Muscle layer of duodenum (tissue), 2 donors: Measurements from ENCODE around the gene TSPAN11.

Experiments used
- H3K27ac ChIP-seq: one replicate; pipeline ENCODE4 v1.7.0; 2013; ENCODE audit warnings: mild to moderate bottlenecking, low read length
- H3K27me3 ChIP-seq: one replicate; pipeline ENCODE4 v1.7.0; 2013; ENCODE audit warnings: low read depth, mild to moderate bottlenecking, control low read depth, low read length
- H3K36me3 ChIP-seq, 2 donors: one replicate each; pipeline ENCODE4 v1.7.0; 2013; ENCODE audit warnings: low read length in 2 of 2, control low read depth in 1 of 2, mild to moderate bottlenecking in 1 of 2; ENCODE audit not compliant: insufficient read depth in 2 of 2, control insufficient read depth in 1 of 2
- H3K4me1 ChIP-seq, 2 donors: one replicate each; pipeline ENCODE4 v1.7.0; 2013; ENCODE audit warnings: low read length in 2 of 2, mild to moderate bottlenecking in 2 of 2, control low read depth in 1 of 2, moderate library complexity in 1 of 2; ENCODE audit not compliant: insufficient read depth in 2 of 2, control insufficient read depth in 1 of 2
- H3K4me3 ChIP-seq, 2 donors: one replicate each; pipeline ENCODE4 v1.7.0; 2013; ENCODE audit warnings: low read length in 2 of 2, low read depth in 1 of 2, mild to moderate bottlenecking in 1 of 2
- H3K9me3 ChIP-seq, 2 donors: one replicate each; pipeline ENCODE4 v1.7.0; 2013; ENCODE audit warnings: low read length in 2 of 2, control low read depth in 1 of 2, mild to moderate bottlenecking in 1 of 2; ENCODE audit not compliant: control insufficient read depth in 1 of 2
- donor health status: healthy.

The TSPAN11 gene

DNA sequence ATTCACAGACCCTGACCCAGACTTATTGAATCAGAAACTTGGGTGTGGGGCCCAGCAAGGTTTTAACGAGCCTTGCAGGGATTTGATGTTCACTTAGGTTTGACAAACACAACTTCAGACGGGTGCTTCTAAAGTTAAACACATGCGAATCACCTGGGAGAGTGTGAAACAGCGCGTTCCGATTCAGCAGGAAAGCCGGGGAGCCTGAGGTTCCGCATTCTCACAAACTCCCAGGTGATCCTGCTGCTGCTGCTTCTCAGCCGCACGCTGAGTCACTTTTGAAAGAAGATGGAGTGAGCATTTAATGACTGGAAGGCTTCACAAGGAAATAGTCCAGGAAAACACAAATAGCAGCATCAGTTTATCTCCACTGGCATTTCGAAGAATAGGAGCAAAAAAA lies 102.9 kb downstream of the TSPAN11 start:
- H3K36me3 ChIP-seq: no peaks in the 10 kb centered on the region
- no peaks in the 10 kb centered on the region for H3K27me3 ChIP-seq
- no peak overlapping the region for H3K27ac ChIP-seq
- H3K4me3 ChIP-seq: no peak overlapping the region
- no peaks in the 10 kb centered on the region for H3K9me3 ChIP-seq
- no peaks in the 10 kb centered on the region for H3K4me1 ChIP-seq

- no peaks in the 10 kb centered on the region for H3K27me3 ChIP-seq
- H3K9me3 ChIP-seq: no peaks in the 10 kb centered on the region
- no peaks in the 10 kb centered on the region for H3K4me1 ChIP-seq
- no peak overlapping the region for H3K27ac ChIP-seq
- no peak overlapping the region for H3K4me3 ChIP-seq
- H3K36me3 ChIP-seq: no peaks in the 10 kb centered on the region
Measured at GRCh38 chr12:31029916-31030562, 103.5 kb downstream of the TSPAN11 start.

DNA sequence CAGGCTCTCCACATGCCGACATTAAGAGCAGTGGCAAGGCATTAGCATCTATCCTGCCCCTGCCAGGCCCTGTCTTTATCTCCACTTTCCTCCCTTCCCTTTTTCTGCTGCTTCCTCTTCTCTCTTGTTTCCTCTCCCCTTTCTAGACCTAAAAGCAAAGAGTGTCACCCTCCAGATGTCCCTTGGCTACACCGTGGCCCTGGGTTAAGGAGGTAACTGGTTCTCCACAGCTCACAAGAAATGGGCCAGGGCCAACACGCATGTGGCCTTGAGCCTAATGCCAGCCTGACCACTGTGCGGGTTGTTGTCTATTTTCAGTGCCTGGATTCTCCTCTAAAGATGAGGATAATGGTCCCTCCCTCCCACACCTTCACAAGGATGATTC lies 105.4 kb downstream of the TSPAN11 start:
- Histone ChIP-seq H3K4me3 (no peak overlapping the region), H3K4me1 (no peaks in the 10 kb centered on the region), H3K27ac (no peak overlapping the region), H3K9me3 (no peaks in the 10 kb centered on the region), H3K27me3 (no peaks in the 10 kb centered on the region), H3K36me3 (no peaks in the 10 kb centered on the region)

DNA sequence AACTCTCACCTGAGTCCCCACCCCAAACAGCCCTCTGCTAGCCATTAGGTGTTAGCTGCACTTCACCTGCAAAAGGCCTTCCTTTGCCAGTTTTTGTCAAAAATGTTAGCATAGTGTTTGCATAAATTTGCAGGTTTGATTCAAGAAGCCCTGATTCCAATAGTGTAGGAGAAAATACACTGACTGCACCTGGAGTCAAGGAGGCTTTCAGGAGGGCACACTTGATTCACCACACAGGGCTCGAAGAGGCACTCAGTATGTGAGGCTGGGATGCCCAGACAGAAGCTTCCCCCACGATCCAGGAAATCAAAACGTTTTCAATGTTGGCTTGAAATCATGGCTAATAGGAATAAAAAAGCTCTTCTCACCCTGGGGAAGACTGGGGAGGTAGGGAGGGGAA lies 106.6 kb downstream of the TSPAN11 start:
- H3K4me1 ChIP-seq: no peaks in the 10 kb centered on the region
- H3K27ac ChIP-seq: no peak overlapping the region
- no peak overlapping the region for H3K4me3 ChIP-seq
- H3K36me3 ChIP-seq: no peaks in the 10 kb centered on the region
- no peaks in the 10 kb centered on the region for H3K27me3 ChIP-seq
- no peaks in the 10 kb centered on the region for H3K9me3 ChIP-seq

- H3K9me3 ChIP-seq: no peaks in the 10 kb centered on the region
- H3K4me1 ChIP-seq: no peaks in the 10 kb centered on the region
- no peak overlapping the region for H3K27ac ChIP-seq
Measured at GRCh38 chr12:31033681-31034080, 107.1 kb downstream of the TSPAN11 start.

GRCh38 chr12:31034372-31034771 lies 107.8 kb downstream of the TSPAN11 start:
- no peaks in the 10 kb centered on the region for H3K9me3 ChIP-seq
- no peaks in the 10 kb centered on the region for H3K36me3 ChIP-seq
- no peaks in the 10 kb centered on the region for H3K27me3 ChIP-seq
- H3K4me1 ChIP-seq: no peaks in the 10 kb centered on the region
- H3K4me3 ChIP-seq: no peak overlapping the region
- H3K27ac ChIP-seq: no peak overlapping the region

More at GRCh38 chr12:31033681-31034080, 107.1 kb downstream of the TSPAN11 start:
- Histone ChIP-seq H3K27me3 (no peaks in the 10 kb centered on the region), H3K36me3 (no peaks in the 10 kb centered on the region), H3K4me3 (no peak overlapping the region)

- Histone ChIP-seq H3K27ac (no peak overlapping the region), H3K36me3 (no peaks in the 10 kb centered on the region), H3K9me3 (no peaks in the 10 kb centered on the region), H3K4me1 (no peaks in the 10 kb centered on the region), H3K4me3 (no peak overlapping the region), H3K27me3 (no peaks in the 10 kb centered on the region)
Measured at GRCh38 chr12:31035226-31035625, 108.7 kb downstream of the TSPAN11 start.

GRCh38 chr12:31035967-31036665 lies 109.6 kb downstream of the TSPAN11 start:
- no peak overlapping the region for H3K27ac ChIP-seq
- H3K36me3 ChIP-seq: no peaks in the 10 kb centered on the region

GRCh38 chr12:31037028-31037427 lies 110.5 kb downstream of the TSPAN11 start:
- no peaks in the 10 kb centered on the region for H3K27me3 ChIP-seq
- no peak overlapping the region for H3K27ac ChIP-seq
- no peaks in the 10 kb centered on the region for H3K36me3 ChIP-seq
- no peaks in the 10 kb centered on the region for H3K4me1 ChIP-seq
- H3K4me3 ChIP-seq: no peak overlapping the region
- no peaks in the 10 kb centered on the region for H3K9me3 ChIP-seq

More at GRCh38 chr12:31035967-31036665, 109.6 kb downstream of the TSPAN11 start:
- Histone ChIP-seq H3K4me3 (no peak overlapping the region), H3K27me3 (no peaks in the 10 kb centered on the region), H3K9me3 (no peaks in the 10 kb centered on the region), H3K4me1 (no peaks in the 10 kb centered on the region)

GRCh38 chr12:31037931-31038330 lies 111.4 kb downstream of the TSPAN11 start:
- Histone ChIP-seq H3K9me3 (no peaks in the 10 kb centered on the region), H3K27me3 (no peaks in the 10 kb centered on the region), H3K36me3 (no peaks in the 10 kb centered on the region), H3K4me3 (no peak overlapping the region), H3K4me1 (no peaks in the 10 kb centered on the region), H3K27ac (no peak overlapping the region)

GRCh38 chr12:31041033-31041564 lies 114.6 kb downstream of the TSPAN11 start:
- Histone ChIP-seq H3K4me1 (no peaks in the 10 kb centered on the region), H3K27me3 (no peaks in the 10 kb centered on the region), H3K9me3 (no peaks in the 10 kb centered on the region), H3K4me3 (no peak overlapping the region), H3K27ac (no peak overlapping the region), H3K36me3 (no peaks in the 10 kb centered on the region)
